ENCODE results near the gene DKK2. TPM values are rescaled to one million over a fixed set of nuclear protein-coding genes. Genes with fewer than 3 reads are reported as not detected.

Gene DKK2
- total RNA-seq, 1 donor from 2014 or later: 15.1 TPM

- H3K27ac Mint-ChIP-seq: no peak overlapping the region
- peaks cover 6% of the 10 kb centered on the region for H3K4me1 Mint-ChIP-seq (ENCODE audit: unreplicated experiment)
- H3K36me3 Mint-ChIP-seq: no peaks in the 10 kb centered on the region
- TF ChIP-seq CTCF (conservative IDR thresholded peaks at IDR 0.05): no peak
- H3K9me3 Mint-ChIP-seq: no peaks in the 10 kb centered on the region
- no peak overlapping the region for H3K4me3 Mint-ChIP-seq
- H3K27me3 Mint-ChIP-seq: no peaks in the 10 kb centered on the region
- DNase-seq (ENCODE audit: extremely low spot score, unreplicated experiment): no peak
These were observed 48.8 kb downstream of the DKK2 start for GRCh38 chr4:106987311-106987710.

- Mint-ChIP-seq H3K4me3 (no peak overlapping the region), H3K36me3 (no peaks in the 10 kb centered on the region), H3K27ac (no peak overlapping the region), H3K9me3 (no peaks in the 10 kb centered on the region), H3K27me3 (no peaks in the 10 kb centered on the region), H3K4me1 (ENCODE audit: unreplicated experiment) (peaks cover 6% of the 10 kb centered on the region)
- no peak for TF ChIP-seq CTCF (conservative IDR thresholded peaks at IDR 0.05)
- DNase-seq (ENCODE audit: extremely low spot score, unreplicated experiment): no peak
These were observed 49.6 kb downstream of the DKK2 start for GRCh38 chr4:106986486-106986885.

- H3K9me3 Mint-ChIP-seq: no peaks in the 10 kb centered on the region
- no peaks in the 10 kb centered on the region for H3K27me3 Mint-ChIP-seq
- no peak overlapping the region for H3K4me3 Mint-ChIP-seq
- no peak overlapping the region for H3K27ac Mint-ChIP-seq
- H3K36me3 Mint-ChIP-seq: no peaks in the 10 kb centered on the region
- peaks cover 6% of the 10 kb centered on the region for H3K4me1 Mint-ChIP-seq (ENCODE audit: unreplicated experiment)
- no peak for TF ChIP-seq CTCF (conservative IDR thresholded peaks at IDR 0.05)
- no peak for DNase-seq (ENCODE audit: extremely low spot score, unreplicated experiment)
These were observed 50.3 kb downstream of the DKK2 start for GRCh38 chr4:106985830-106986229.

GRCh38 chr4:106982711-106983211 lies 53.4 kb downstream of the DKK2 start:
- Mint-ChIP-seq H3K4me3 (no peak overlapping the region), H3K36me3 (no peaks in the 10 kb centered on the region), H3K27ac (no peak overlapping the region), H3K4me1 (ENCODE audit: unreplicated experiment) (peaks cover 8% of the 10 kb centered on the region), H3K27me3 (no peaks in the 10 kb centered on the region), H3K9me3 (no peaks in the 10 kb centered on the region)
- TF ChIP-seq CTCF (conservative IDR thresholded peaks at IDR 0.05): no peak
- no peak for DNase-seq (ENCODE audit: extremely low spot score, unreplicated experiment)

GRCh38 chr4:106981431-106981830 lies 54.7 kb downstream of the DKK2 start:
- Mint-ChIP-seq H3K4me3 (no peak overlapping the region), H3K27me3 (peaks cover 3% of the 10 kb centered on the region), H3K4me1 (ENCODE audit: unreplicated experiment) (peaks cover 6% of the 10 kb centered on the region), H3K27ac (no peak overlapping the region), H3K36me3 (no peaks in the 10 kb centered on the region), H3K9me3 (peaks cover 6% of the 10 kb centered on the region)
- no peak for DNase-seq (ENCODE audit: extremely low spot score, unreplicated experiment)
- no peak for TF ChIP-seq CTCF (conservative IDR thresholded peaks at IDR 0.05)

GRCh38 chr4:106979476-106979875 lies 56.6 kb downstream of the DKK2 start:
- no peak overlapping the region for H3K4me3 Mint-ChIP-seq
- peaks cover 3% of the 10 kb centered on the region for H3K4me1 Mint-ChIP-seq (ENCODE audit: unreplicated experiment)
- DNase-seq (ENCODE audit: extremely low spot score, unreplicated experiment): no peak
- no peaks in the 10 kb centered on the region for H3K36me3 Mint-ChIP-seq
- H3K27ac Mint-ChIP-seq: no peak overlapping the region
- no peak for TF ChIP-seq CTCF (conservative IDR thresholded peaks at IDR 0.05)
- H3K27me3 Mint-ChIP-seq: peaks cover 3% of the 10 kb centered on the region
- peaks cover 12% of the 10 kb centered on the region for H3K9me3 Mint-ChIP-seq
